K562 (cell line): ENCODE measurements around the gene EMID1. TPM values are rescaled to one million over a fixed set of nuclear protein-coding genes. Genes with fewer than 3 reads are reported as not detected.

ENCODE experiments used
- ATF4 ChIP-seq: fragments of 450-650 bp; formaldehyde crosslinking; IDR thresholded peaks from 2 replicates; pipeline ENCODE4 v1.4.0; 2022; ENCODE audit warnings: mild to moderate bottlenecking, moderate library complexity
- DPF2 ChIP-seq: fragments of 450-650 bp; IDR thresholded peaks from 2 replicates; pipeline ENCODE4 v1.6.1; 2016
- ETV6 ChIP-seq, 3 experiments: fragments of 150-350 bp in 1 of 3; sonication (generic) in 1 of 3; formaldehyde crosslinking in 1 of 3; IDR thresholded peaks; 2 replicates each; pipeline versions ENCODE4 v1.6.1 to v1.8.0; 2014 to 2022; ENCODE audit warnings: borderline replicate concordance in 2 of 3, low read depth in 2 of 3, antibody characterized with exemption in 1 of 3, low read length in 1 of 3, mild to moderate bottlenecking in 1 of 3, missing genetic modification reagents in 1 of 3
- FOXA3 ChIP-seq, 2 experiments: fragments of 450-650 bp in 1 of 2; sonication (generic) in 1 of 2; formaldehyde crosslinking; IDR thresholded peaks in 1 of 2; conservative IDR thresholded peaks in 1 of 2; 2 replicates each; pipeline versions ENCODE4 v1.4.0 to v1.8.0; 2020 to 2022; ENCODE audit warnings: mild to moderate bottlenecking in 2 of 2, missing genetic modification reagents in 1 of 2
- FOXJ2 ChIP-seq: fragments of 200-800 bp; sonication (Bioruptor generic); IDR thresholded peaks from 2 replicates; pipeline ENCODE4 v1.6.1; 2016; ENCODE audit warnings: missing genetic modification characterization, missing compliant biosample characterization
- FOXK2 ChIP-seq, 2 experiments: fragments of 450-650 bp; IDR thresholded peaks in 1 of 2; conservative IDR thresholded peaks in 1 of 2; 2 replicates each; pipeline ENCODE4 v1.6.1; 2016; ENCODE audit warnings: low read depth in 2 of 2, mild to moderate bottlenecking in 1 of 2
- HES1 ChIP-seq: fragments of 450-650 bp; IDR thresholded peaks from 2 replicates; pipeline ENCODE4 v1.6.1; 2016; ENCODE audit warnings: low read depth, mild to moderate bottlenecking, moderate library complexity
- JUNB ChIP-seq: fragments of 450-650 bp; formaldehyde crosslinking; conservative IDR thresholded peaks from 2 replicates; pipeline ENCODE4 v1.4.0; 2020; ENCODE audit warnings: mild to moderate bottlenecking
- MYC ChIP-seq, 2 experiments: fragments of 250-450 bp in 1 of 2; sonication (Bioruptor Pico) in 1 of 2; IDR thresholded peaks; 2 replicates each; pipeline versions ENCODE4 v1.5.1 to v1.6.1; 2012 to 2021; ENCODE audit warnings: low read depth in 2 of 2, borderline replicate concordance in 1 of 2, improper control_type of control experiment in 1 of 2, low read length in 1 of 2, mild to moderate bottlenecking in 1 of 2, moderate library complexity in 1 of 2
- POLR2B ChIP-seq: fragments of 450-650 bp; IDR thresholded peaks from 2 replicates; pipeline ENCODE4 v1.6.1; 2018; ENCODE audit warnings: low read depth; ENCODE audit not compliant: partially characterized antibody
- RERE ChIP-seq: sonication (generic); formaldehyde crosslinking; IDR thresholded peaks from 2 replicates; pipeline ENCODE4 v1.8.0; 2023; ENCODE audit warnings: missing genetic modification reagents, mild to moderate bottlenecking, borderline replicate concordance
- SMAD2 ChIP-seq: fragments of 150-350 bp; IDR thresholded peaks from 2 replicates; pipeline ENCODE4 v1.6.1; 2014; ENCODE audit warnings: low read depth, mild to moderate bottlenecking, low read length
- TCF7L2 ChIP-seq: fragments of 150-350 bp; IDR thresholded peaks from 2 replicates; pipeline ENCODE4 v1.6.1; 2016; ENCODE audit warnings: low read depth, mild to moderate bottlenecking, low read length, moderate library complexity
- THRA ChIP-seq: fragments of 450-650 bp; IDR thresholded peaks from 2 replicates; pipeline ENCODE4 v1.6.1; 2017; ENCODE audit warnings: mild to moderate bottlenecking, moderate library complexity
- THRB ChIP-seq: fragments of 450-650 bp; formaldehyde crosslinking; conservative IDR thresholded peaks from 2 replicates; pipeline ENCODE4 v1.4.0; 2022; ENCODE audit warnings: mild to moderate bottlenecking, missing genetic modification characterization
- ZNF444 ChIP-seq: fragments of 250-450 bp; sonication (Bioruptor Pico); IDR thresholded peaks from 2 replicates; pipeline ENCODE4 v1.4.0; 2020; ENCODE audit warnings: mild to moderate bottlenecking, moderate library complexity
- polyA plus RNA-seq, 8 experiments: library from polyadenylated mRNA; depleted of rRNA in 4 of 8; stranded (reverse) in 5 of 8; unstranded in 3 of 8; fragments of >200 nt; fragmentation: Nextera tagmentation in 2 of 8; fragmentation: Illumina TruSeq in 1 of 8; extraction: Ambion mirVana in 2 of 8; extraction: Trizol in 1 of 8; gene quantifications; 2 replicates each; pipeline versions ENCODE4 v1.2.1 to v1.2.3, GENCODE V29; 2011 to 2014; ENCODE audit warnings: inconsistent platforms in 1 of 8, missing spikeins in 1 of 8
- total RNA-seq, 7 experiments: library from RNA; depleted of rRNA in 6 of 7; stranded (reverse); fragments of >200 nt in 6 of 7; fragmentation: Illumina TruSeq in 2 of 7; extraction: Trizol in 2 of 7; gene quantifications; 2 replicates each; pipeline versions ENCODE4 v1.2.1 to v1.2.3, GENCODE V29; 2011 to 2021; ENCODE audit warnings: low replicate concordance in 1 of 7

The EMID1 gene
- total and polyA plus RNA-seq, 9 of the 15 experiments (the other 6 are each of a cell fraction or from before 2014, with no cell fraction given): 0.15 to 7.2 (median 2.7) TPM

- no peak for TF ChIP-seq RERE
- no peak for TF ChIP-seq HES1
- peak; percentile 38 for TF ChIP-seq POLR2B
- no peak for TF ChIP-seq MYC (IDR thresholded peaks at IDR 0.05; ENCODE audit: low read depth, low read length)
- TF ChIP-seq MYC (CRISPR knock-in tag; IDR thresholded peaks at IDR 0.05; ENCODE audit: borderline replicate concordance, low read depth): no peak
- no peak for TF ChIP-seq FOXK2 (conservative IDR thresholded peaks at IDR 0.05 in 1 of 2, IDR thresholded peaks at IDR 0.05 in 1 of 2; ENCODE audit: low read depth in 2 of 2)
- no peak for TF ChIP-seq ATF4 (CRISPR knock-in tag)
- TF ChIP-seq SMAD2: no peak
- no peak for TF ChIP-seq ZNF444 (CRISPR knock-in tag)
- no peak for TF ChIP-seq FOXA3 (CRISPR knock-in tag; conservative IDR thresholded peaks at IDR 0.05 in 1 of 2, IDR thresholded peaks at IDR 0.05 in 1 of 2)
- no peak for TF ChIP-seq TCF7L2
- TF ChIP-seq FOXJ2: peak; percentile 10; the same call in 1 of the 2 replicates
- TF ChIP-seq THRA: peak; percentile 59; the same call in 1 of the 2 replicates
- TF ChIP-seq DPF2: no peak
- TF ChIP-seq THRB: peak; percentile 90
- no peak for TF ChIP-seq JUNB (CRISPR knock-in tag)
- TF ChIP-seq ETV6 (IDR thresholded peaks at IDR 0.05; ENCODE audit: borderline replicate concordance in 1 of 2, low read depth in 2 of 2, low read length in 1 of 2): no peak
- no peak for TF ChIP-seq ETV6 (CRISPR knock-in tag; IDR thresholded peaks at IDR 0.05; ENCODE audit: borderline replicate concordance)
Measured at GRCh38 chr22:29195964-29196666, 9.6 kb upstream of the EMID1 start (continued).
